Heart right ventricle (tissue), 16 donors: Measurements from ENCODE around the gene MSH5. TPM values are rescaled to one million over a fixed set of nuclear protein-coding genes. Genes with fewer than 3 reads are reported as not detected.
"Not testable (repeated sequence)": the region's sequence is repeated elsewhere in the genome, so short reads cannot be mapped to it uniquely, and the experiment has no call there.

ENCODE experiments used
- ATAC-seq, 8 donors: fragments of 200-7000 bp; cut with Tn5 transposase; one replicate each; pipeline ENCODE4 v1.9.1; 2020; ENCODE audit warnings: mild to moderate bottlenecking in 8 of 8, moderate library complexity in 8 of 8, moderate number of reproducible peaks in 1 of 8
- DNase-seq, 2 donors: peaks; one replicate each; pipeline ENCODE4 v3.0.0-alpha.2; 2020
- H3K27ac ChIP-seq, 10 donors: fragments of 200-600 bp; sonication (generic) in 2 of 10; one replicate each; pipeline versions ENCODE4 v1.5.0 to v1.8.0; 2020 to 2022; ENCODE audit warnings: mild to moderate bottlenecking in 3 of 10
- H3K27me3 ChIP-seq, 7 donors: fragments of 200-600 bp; one replicate each; pipeline ENCODE4 v1.8.0; 2021 to 2022; ENCODE audit warnings: mild to moderate bottlenecking in 2 of 7
- H3K36me3 ChIP-seq, 9 donors: fragments of 200-600 bp; sonication (generic) in 1 of 9; one replicate each; pipeline versions ENCODE4 v1.5.0 to v1.8.0; 2020 to 2022; ENCODE audit warnings: mild to moderate bottlenecking in 2 of 9
- H3K4me1 ChIP-seq, 9 donors: fragments of 200-600 bp; sonication (generic) in 1 of 9; one replicate each; pipeline versions ENCODE4 v1.5.0 to v1.8.0; 2020 to 2022; ENCODE audit warnings: mild to moderate bottlenecking in 4 of 9
- H3K4me3 ChIP-seq, 10 donors: fragments of 200-600 bp; sonication (generic) in 2 of 10; one replicate each; pipeline versions ENCODE4 v1.5.0 to v1.8.0; 2020 to 2022; ENCODE audit warnings: mild to moderate bottlenecking in 7 of 10, moderate library complexity in 2 of 10
- H3K9me3 ChIP-seq, 11 donors: fragments of 200-600 bp in 10 of 11; sonication (generic) in 2 of 11; one replicate each; pipeline versions ENCODE4 v1.5.0 to v1.8.0; 2013 to 2022; ENCODE audit warnings: mild to moderate bottlenecking in 2 of 11, control low read depth in 1 of 11, moderate library complexity in 1 of 11
- WGBS, 2 donors: extraction: QIAGEN DNeasy Blood & Tissue Kit; methylation state at CpG; one replicate each; pipeline ENCODE4 v1.1.7; 2013; ENCODE audit warnings: inconsistent platforms in 1 of 2; 5-methylcytosine and 5-hydroxymethylcytosine counted together
- intact Hi-C, 10 donors: fragments of 100-400 bp; cut with DNase I; formaldehyde crosslinking; loops; one replicate each; pipeline versions ENCODE4 v1.11.1 to v1.14.2; 2022
- microRNA-seq, 2 donors: library from miRNA; unstranded; fragments of <30 nt; microRNA quantifications; one replicate each; pipeline ENCODE4 v1.2.0, GENCODE V29; 2021
- polyA plus RNA-seq, 2 donors: library from polyadenylated mRNA; stranded (reverse); fragments of 200-250 nt; gene quantifications; one replicate each; pipeline ENCODE4 v1.2.3, GENCODE V29; 2013
- total RNA-seq, 10 donors: library from RNA; stranded (reverse); fragmentation: NEBNext Ultra II Directional in 3 of 10; extraction: Animal tissue kit (Norgen Biotek cat#: 25700) in 3 of 10; gene quantifications; one replicate each; pipeline versions ENCODE4 v1.2.1 to v1.2.4, GENCODE V29; 2021 to 2023
- TF ChIP-seq, protein P1 (sequence below), 9 donors: fragments of 200-600 bp; sonication (generic) in 2 of 9; IDR thresholded peaks; one replicate each; pipeline versions ENCODE4 v1.5.0 to v1.8.0; 2021 to 2022; ENCODE audit warnings: antibody characterized with exemption in 9 of 9, mild to moderate bottlenecking in 5 of 9, moderate library complexity in 1 of 9
- donor health status: Arrhythmogenic right ventricular cardiomyopathy.
- donor health status: ischemic (EF 13 %, LVEDD 7.1; RV severe dilation, severe dysfunction).
- donor health status: healthy with polysubstance abuse.
- donor health status: DM: no; HTN: yes; CAD: no.
- donor health status: DM: no; HTN: no; CAD: no.
- donor health status: ischemic (EF 25% LVEDD 6.9; RV normal size, moderate dysfunction).
- donor health status: ischemic (EF 25% LVEDD 5.7; RV mildly dilated, moderate dysfunction).
- donor health status: healthy.
- donor health status: DM: yes; HTN: yes; CAD: no.
- donor health status: Ischemic cardiomyopathy.
- donor health status: ischemic (EF 35%, LVEDD 5.7; RV mildly dilated, moderate dysfunction).
- donor health status: nonischemic (EF 11% LVEDD 7.7; RV severe dilation, severe dysfunction).
- donor health status: DM: yes; HTN: yes; CAD: no.
- donor health status: PGD.
- donor health status: ischemic (EF 29% LVEDD 5.4; RV normal size, mild dysfunction).
- donor health status: nonischemic (EF 23%, LVEDD 6.1; RV moderate dilation, normal function).

MSH5 gene
- total and polyA plus RNA-seq, 12 donors: 0.89 to 6.1 (median 2.6) TPM

DNA sequence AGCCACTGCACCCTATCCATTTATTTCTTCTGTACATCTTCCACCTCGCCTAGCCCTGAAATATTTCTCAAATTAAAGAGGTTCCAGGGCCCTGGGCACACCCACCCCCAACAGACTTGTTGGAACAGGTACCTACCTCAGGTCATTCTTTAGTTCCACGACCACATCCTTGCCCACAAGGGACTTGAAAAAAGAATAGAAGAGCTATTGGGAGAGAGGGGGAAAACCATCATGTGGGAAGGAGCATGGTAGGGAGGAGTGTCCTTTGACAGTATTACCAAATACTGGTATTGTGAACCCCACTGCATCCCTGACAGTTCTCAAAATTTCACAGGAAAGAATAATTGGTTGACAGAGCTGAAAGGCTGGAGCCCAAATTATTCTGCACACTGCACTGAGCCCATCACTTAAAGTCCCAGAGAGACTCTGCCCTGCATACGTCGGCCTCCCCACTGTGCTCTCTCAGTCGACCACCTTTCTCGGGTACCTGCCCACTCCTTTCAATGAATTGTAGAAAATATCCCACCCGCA is 66.2 kb downstream of the MSH5 start:
- Histone ChIP-seq H3K4me1 (peaks cover 0 to 24% (median 17%) of the 10 kb centered on the region in 9 donors), H3K4me3 (peak overlapping the region; percentile 52 to 81 (median 65)), H3K27me3 (no peaks in the 10 kb centered on the region), H3K36me3 (peaks cover 0 to 35% (median 10%) of the 10 kb centered on the region in 9 donors), H3K27ac (peak overlapping the region; percentile 65 to 96 (median 92)), H3K9me3 (no peaks in the 10 kb centered on the region)
- TF ChIP-seq, protein P1, sequence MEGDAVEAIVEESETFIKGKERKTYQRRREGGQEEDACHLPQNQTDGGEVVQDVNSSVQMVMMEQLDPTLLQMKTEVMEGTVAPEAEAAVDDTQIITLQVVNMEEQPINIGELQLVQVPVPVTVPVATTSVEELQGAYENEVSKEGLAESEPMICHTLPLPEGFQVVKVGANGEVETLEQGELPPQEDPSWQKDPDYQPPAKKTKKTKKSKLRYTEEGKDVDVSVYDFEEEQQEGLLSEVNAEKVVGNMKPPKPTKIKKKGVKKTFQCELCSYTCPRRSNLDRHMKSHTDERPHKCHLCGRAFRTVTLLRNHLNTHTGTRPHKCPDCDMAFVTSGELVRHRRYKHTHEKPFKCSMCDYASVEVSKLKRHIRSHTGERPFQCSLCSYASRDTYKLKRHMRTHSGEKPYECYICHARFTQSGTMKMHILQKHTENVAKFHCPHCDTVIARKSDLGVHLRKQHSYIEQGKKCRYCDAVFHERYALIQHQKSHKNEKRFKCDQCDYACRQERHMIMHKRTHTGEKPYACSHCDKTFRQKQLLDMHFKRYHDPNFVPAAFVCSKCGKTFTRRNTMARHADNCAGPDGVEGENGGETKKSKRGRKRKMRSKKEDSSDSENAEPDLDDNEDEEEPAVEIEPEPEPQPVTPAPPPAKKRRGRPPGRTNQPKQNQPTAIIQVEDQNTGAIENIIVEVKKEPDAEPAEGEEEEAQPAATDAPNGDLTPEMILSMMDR (IDR thresholded peaks at IDR 0.05): no peak
- DNase-seq: no peak
- WGBS, 2 donors: 15 to 17% methylated on average over 7 of the region's 7 CpGs
- intact Hi-C loops: no loop called here
- ATAC-seq: peak in 4 of 8 donors; percentile 3 to 11 (median 6)

- no peaks in the 10 kb centered on the region for H3K9me3 ChIP-seq
- peaks cover 0 to 24% (median 17%) of the 10 kb centered on the region in 9 donors for H3K4me1 ChIP-seq
- no peaks in the 10 kb centered on the region for H3K27me3 ChIP-seq
- WGBS, 2 donors: 0% methylated on average over 51 of the region's 51 CpGs
- H3K4me3 ChIP-seq: peak within 1 kb of the TSS; percentile 52 to 81 (median 65)
- ATAC-seq: peak; percentile 98 to 99 (median 99)
- H3K27ac ChIP-seq: peak within 1 kb of the TSS; percentile 65 to 96 (median 92)
- peaks cover 0 to 29% (median 10%) of the 10 kb centered on the region in 9 donors for H3K36me3 ChIP-seq
- intact Hi-C loops: no loop called here
- peak; percentile 98 for DNase-seq
- TF ChIP-seq, protein P1 (IDR thresholded peaks at IDR 0.05): peak in 7 of 9 donors; percentile 20 to 55 (median 32)
These were observed 66.9 kb downstream of the MSH5 start, which contains the start of gene LSM2 for GRCh38 chr6:31806470-31807272. LSM2 (minus strand) TSS chr6:31806966; CDS start chr6:31806757, 209 bp downstream.

DNA sequence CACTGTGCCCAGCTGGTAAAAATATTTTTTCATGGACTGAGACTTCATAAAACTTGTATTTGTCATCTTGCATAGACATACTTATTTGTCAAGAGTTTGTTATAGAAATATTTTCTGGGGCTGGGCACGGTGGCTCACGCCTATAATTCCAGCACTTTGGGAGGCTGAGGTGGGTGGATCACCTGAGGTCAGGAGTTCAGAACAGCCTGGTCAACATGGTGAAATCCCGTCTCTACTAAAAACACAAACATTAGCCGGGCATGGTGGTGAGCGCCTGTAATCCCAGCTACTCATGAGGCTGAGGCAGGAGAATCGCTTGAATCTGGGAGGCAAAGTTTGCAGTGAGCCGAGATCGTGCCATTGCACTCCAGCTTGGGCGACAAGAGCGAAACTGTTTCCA is 68.8 kb downstream of the MSH5 start:
- H3K4me3 ChIP-seq, DNase-seq, intact Hi-C loops, H3K27me3 ChIP-seq, H3K9me3 ChIP-seq, H3K36me3 ChIP-seq, ATAC-seq, H3K27ac ChIP-seq: not testable (repeated sequence)
- peaks cover 2 to 34% (median 20%) of the 10 kb centered on the region in 9 donors for H3K4me1 ChIP-seq
- 93 to 94% methylated on average over 10 of the region's 10 CpGs for WGBS, 2 donors

- Histone ChIP-seq H3K9me3 (no peaks in the 10 kb centered on the region), H3K36me3 (no peaks in the 10 kb centered on the region), H3K27me3 (no peaks in the 10 kb centered on the region), H3K4me1 (peaks cover 5 to 28% (median 16%) of the 10 kb centered on the region in 9 donors), H3K4me3 (no peak overlapping the region), H3K27ac (no peak overlapping the region)
- WGBS, 2 donors: 94% methylated on average over 12 of the region's 12 CpGs
- TF ChIP-seq, protein P1 (IDR thresholded peaks at IDR 0.05): no peak
- ATAC-seq: no peak
- no peak for DNase-seq
- intact Hi-C loops: loop anchor here in 1 of 10 donors (5.0 kb wide), 1 partner anchor 74 kb away; the partner anchor contains the start of gene CLIC1
These were observed 71.8 kb downstream of the MSH5 start for GRCh38 chr6:31811645-31812044.

Small RNAs within 50 kb of the gene (microRNA-seq; reads per million reads assigned to microRNA genes)
- 0 to 0.51 reads per million in 2 donors for gene MIR4646

Other genes starting within 250 kb of the MSH5 start
Only the 30 nearest of the 43 such genes appear.
- gene LTB, start 157.6 kb upstream of the MSH5 start, total RNA-seq: 1 to 10 TPM in 3 of 10 donors, under 1 TPM in 6, not detected in 1; 0.26 to 10.0 (median 0.67) TPM
- gene LTB, start 157.6 kb upstream of the MSH5 start, polyA plus RNA-seq: under 1 TPM; 0.51 to 0.65 TPM
- 10 to 100 TPM in 1 of 10 donors, 1 to 10 TPM in 9; 2.6 to 35.6 (median 3.9) TPM for gene LST1, start 153.7 kb upstream of the MSH5 start, total RNA-seq
- 1 to 10 TPM; 6.5 to 8.7 TPM for gene LST1, start 153.7 kb upstream of the MSH5 start, polyA plus RNA-seq
- 1 to 10 TPM in 1 of 10 donors, under 1 TPM in 2, not detected in 7; 0.31 to 1.0 (median 0.33) TPM for gene NCR3, start 147.0 kb upstream of the MSH5 start, total RNA-seq
- gene NCR3, start 147.0 kb upstream of the MSH5 start, polyA plus RNA-seq: not detected
- gene AIF1, start 124.8 kb upstream of the MSH5 start, total RNA-seq: 10 to 100 TPM in 3 of 10 donors, 1 to 10 TPM in 7; 2.8 to 62.1 (median 6.2) TPM
- 10 to 100 TPM; 18.2 to 20.2 TPM for gene AIF1, start 124.8 kb upstream of the MSH5 start, polyA plus RNA-seq
- 100 to 1,000 TPM in 4 of 10 donors, 10 to 100 TPM in 6; 83.9 to 105 (median 98.9) TPM for gene PRRC2A, start 119.3 kb upstream of the MSH5 start, total RNA-seq
- 100 to 1,000 TPM in 1 of 2 donors, 10 to 100 TPM in 1; 93.4 to 179 TPM for gene PRRC2A, start 119.3 kb upstream of the MSH5 start, polyA plus RNA-seq
- gene BAG6, start 87.3 kb upstream of the MSH5 start, total RNA-seq: 100 to 1,000 TPM; 262 to 347 (median 300) TPM
- 100 to 1,000 TPM; 311 to 522 TPM for gene BAG6, start 87.3 kb upstream of the MSH5 start, polyA plus RNA-seq
- 1 to 10 TPM; 1.8 to 3.9 (median 2.5) TPM for gene APOM, start 84.1 kb upstream of the MSH5 start, total RNA-seq
- gene APOM, start 84.1 kb upstream of the MSH5 start, polyA plus RNA-seq: 1 to 10 TPM; 3.2 to 7.4 TPM
- 10 to 100 TPM; 15.9 to 23.3 (median 18.0) TPM for gene C6orf47, start 79.2 kb upstream of the MSH5 start, total RNA-seq
- gene C6orf47, start 79.2 kb upstream of the MSH5 start, polyA plus RNA-seq: 10 to 100 TPM; 18.5 to 22.2 TPM
- 10 to 100 TPM; 14.5 to 23.8 (median 18.3) TPM for gene GPANK1, start 75.0 kb upstream of the MSH5 start, total RNA-seq
- gene GPANK1, start 75.0 kb upstream of the MSH5 start, polyA plus RNA-seq: 10 to 100 TPM; 15.4 to 17.8 TPM
- 100 to 1,000 TPM; 101 to 153 (median 115) TPM for gene CSNK2B, start 73.9 kb upstream of the MSH5 start, total RNA-seq
- 100 to 1,000 TPM; 109 to 199 TPM for gene CSNK2B, start 73.9 kb upstream of the MSH5 start, polyA plus RNA-seq
- 1 to 10 TPM; 2.4 to 6.7 (median 3.8) TPM for gene LY6G5B, start 70.0 kb upstream of the MSH5 start, total RNA-seq
- gene LY6G5B, start 70.0 kb upstream of the MSH5 start, polyA plus RNA-seq: 1 to 10 TPM; 3.6 to 7.3 TPM
- gene LY6G5C, start 58.9 kb upstream of the MSH5 start, total RNA-seq: 1 to 10 TPM; 1.2 to 3.5 (median 1.9) TPM
- 1 to 10 TPM; 2.0 to 2.6 TPM for gene LY6G5C, start 58.9 kb upstream of the MSH5 start, polyA plus RNA-seq
- gene ABHD16A, start 36.7 kb upstream of the MSH5 start, total RNA-seq: 10 to 100 TPM; 24.3 to 40.3 (median 28.7) TPM
- gene ABHD16A, start 36.7 kb upstream of the MSH5 start, polyA plus RNA-seq: 10 to 100 TPM; 28.0 to 45.2 TPM
- not detected for gene LY6G6F, start 33.1 kb upstream of the MSH5 start, total RNA-seq
- gene LY6G6F, start 33.1 kb upstream of the MSH5 start, polyA plus RNA-seq: not detected
- not detected for gene LY6G6D, start 24.7 kb upstream of the MSH5 start, total RNA-seq
- not detected for gene LY6G6D, start 24.7 kb upstream of the MSH5 start, polyA plus RNA-seq
- gene LY6G6C, start 18.3 kb upstream of the MSH5 start, total RNA-seq: not detected
- not detected for gene LY6G6C, start 18.3 kb upstream of the MSH5 start, polyA plus RNA-seq
- gene MPIG6B, start 16.6 kb upstream of the MSH5 start, total RNA-seq: under 1 TPM in 7 of 10 donors, not detected in 3; 0.11 to 0.97 (median 0.27) TPM
- under 1 TPM; 0.13 to 0.37 TPM for gene MPIG6B, start 16.6 kb upstream of the MSH5 start, polyA plus RNA-seq
- gene DDAH2, start 10.7 kb upstream of the MSH5 start, total RNA-seq: 10 to 100 TPM; 35.2 to 61.6 (median 51.5) TPM
- gene DDAH2, start 10.7 kb upstream of the MSH5 start, polyA plus RNA-seq: 100 to 1,000 TPM in 1 of 2 donors, 10 to 100 TPM in 1; 96.4 to 117 TPM
- gene CLIC1, start 3.5 kb upstream of the MSH5 start, total RNA-seq: 100 to 1,000 TPM in 2 of 10 donors, 10 to 100 TPM in 8; 64.5 to 219 (median 87.9) TPM
- gene CLIC1, start 3.5 kb upstream of the MSH5 start, polyA plus RNA-seq: 100 to 1,000 TPM in 1 of 2 donors, 10 to 100 TPM in 1; 51.1 to 400 TPM
- 1 to 10 TPM in 1 of 10 donors, under 1 TPM in 6, not detected in 3; 0.52 to 1.2 (median 0.72) TPM for gene SAPCD1, start 22.7 kb downstream of the MSH5 start, total RNA-seq
- gene SAPCD1, start 22.7 kb downstream of the MSH5 start, polyA plus RNA-seq: 1 to 10 TPM in 1 of 2 donors, under 1 TPM in 1; 0.36 to 1.9 TPM
- gene VWA7, start 37.3 kb downstream of the MSH5 start, total RNA-seq: 10 to 100 TPM in 9 of 10 donors, 1 to 10 TPM in 1; 10.0 to 28.3 (median 20.8) TPM
- 1 to 10 TPM; 2.2 to 6.6 TPM for gene VWA7, start 37.3 kb downstream of the MSH5 start, polyA plus RNA-seq
- gene VARS1, start 55.7 kb downstream of the MSH5 start, total RNA-seq: 10 to 100 TPM; 22.4 to 43.4 (median 29.5) TPM
- gene VARS1, start 55.7 kb downstream of the MSH5 start, polyA plus RNA-seq: 10 to 100 TPM; 26.5 to 44.0 TPM
- 10 to 100 TPM; 18.9 to 27.6 (median 23.0) TPM for gene LSM2, start 67.0 kb downstream of the MSH5 start, total RNA-seq
- gene LSM2, start 67.0 kb downstream of the MSH5 start, polyA plus RNA-seq: 10 to 100 TPM; 17.5 to 52.0 TPM
- 1 to 10 TPM; 1.1 to 2.9 (median 1.9) TPM for gene HSPA1L, start 75.3 kb downstream of the MSH5 start, total RNA-seq
- gene HSPA1L, start 75.3 kb downstream of the MSH5 start, polyA plus RNA-seq: 1 to 10 TPM in 1 of 2 donors, under 1 TPM in 1; 0.80 to 1.4 TPM
- 100 to 1,000 TPM; 202 to 679 (median 259) TPM for gene HSPA1A, start 75.5 kb downstream of the MSH5 start, total RNA-seq
- gene HSPA1A, start 75.5 kb downstream of the MSH5 start, polyA plus RNA-seq: 100 to 1,000 TPM; 113 to 166 TPM
- gene HSPA1B, start 87.7 kb downstream of the MSH5 start, total RNA-seq: 100 to 1,000 TPM; 126 to 258 (median 169) TPM
- 100 to 1,000 TPM in 1 of 2 donors, 10 to 100 TPM in 1; 16.9 to 122 TPM for gene HSPA1B, start 87.7 kb downstream of the MSH5 start, polyA plus RNA-seq
- 10 to 100 TPM; 18.1 to 32.4 (median 22.3) TPM for gene NEU1, start 122.8 kb downstream of the MSH5 start, total RNA-seq
- 10 to 100 TPM; 15.7 to 48.0 TPM for gene NEU1, start 122.8 kb downstream of the MSH5 start, polyA plus RNA-seq
- under 1 TPM in 2 of 10 donors, not detected in 8; 0.14 to 0.24 TPM for gene SLC44A4, start 139.0 kb downstream of the MSH5 start, total RNA-seq
- under 1 TPM in 1 of 2 donors, not detected in 1; 0.03 TPM for gene SLC44A4, start 139.0 kb downstream of the MSH5 start, polyA plus RNA-seq
- gene EHMT2, start 157.7 kb downstream of the MSH5 start, total RNA-seq: 10 to 100 TPM in 9 of 10 donors, 1 to 10 TPM in 1; 6.4 to 18.7 (median 14.2) TPM
- 10 to 100 TPM; 13.2 to 21.7 TPM for gene EHMT2, start 157.7 kb downstream of the MSH5 start, polyA plus RNA-seq
- 1 to 10 TPM; 1.5 to 4.9 (median 2.8) TPM for gene ZBTB12, start 162.1 kb downstream of the MSH5 start, total RNA-seq
- 1 to 10 TPM; 2.0 TPM for gene ZBTB12, start 162.1 kb downstream of the MSH5 start, polyA plus RNA-seq